DND-41 (cell line): ENCODE data around the gene DCDC1.

Experiments
- ATAC-seq: fragments of 200-7000 bp; cut with Tn5 transposase; 3 replicates; pipeline ENCODE4 v1.9.1; 2021; ENCODE audit warnings: low read depth; ENCODE audit not compliant: insufficient read depth
- DNase-seq: peaks from one replicate; pipeline ENCODE4 v3.0.0-alpha.2; 2020
- H2AFZ ChIP-seq: 2 replicates; pipeline ENCODE4 v1.6.0; 2012; ENCODE audit warnings: low read depth, low read length
- H3K27ac ChIP-seq: 2 replicates; pipeline ENCODE4 v1.5.1; 2012; ENCODE audit warnings: low read length, inconsistent platforms
- H3K27me3 ChIP-seq: fragments of 200-600 bp; sonication (generic); 2 replicates; pipeline ENCODE4 v1.6.0; 2012; ENCODE audit warnings: low read length, mild to moderate bottlenecking, inconsistent platforms; ENCODE audit not compliant: insufficient read depth, poor library complexity
- H3K36me3 ChIP-seq: 2 replicates; pipeline ENCODE4 v1.5.1; 2012; ENCODE audit warnings: low read length, inconsistent platforms; ENCODE audit not compliant: insufficient read depth
- H3K4me1 ChIP-seq: 2 replicates; pipeline ENCODE4 v1.5.1; 2012; ENCODE audit warnings: mild to moderate bottlenecking, low read length; ENCODE audit not compliant: insufficient read depth
- H3K4me2 ChIP-seq: 2 replicates; pipeline ENCODE4 v1.6.0; 2012; ENCODE audit warnings: mild to moderate bottlenecking, moderate library complexity, low read length, inconsistent platforms; ENCODE audit not compliant: insufficient read depth
- H3K4me3 ChIP-seq, 2 experiments: fragments of 200-600 bp in 1 of 2; shearing (Covaris generic) in 1 of 2; 2 replicates each; pipeline ENCODE4 v1.5.1; 2012 to 2016; ENCODE audit warnings: inconsistent platforms in 2 of 2, low read length in 2 of 2, mild to moderate bottlenecking in 2 of 2, low read depth in 1 of 2, moderate library complexity in 1 of 2
- H3K79me2 ChIP-seq: 2 replicates; pipeline ENCODE4 v1.6.0; 2012; ENCODE audit warnings: low read length, inconsistent platforms; ENCODE audit not compliant: insufficient read depth
- H3K9ac ChIP-seq: 2 replicates; pipeline ENCODE4 v1.6.0; 2012; ENCODE audit warnings: low read depth, mild to moderate bottlenecking, inconsistent platforms, low read length, moderate library complexity
- H3K9me3 ChIP-seq: 2 replicates; pipeline ENCODE4 v1.5.1; 2012; ENCODE audit warnings: low read length, moderate library complexity, mild to moderate bottlenecking, inconsistent platforms; ENCODE audit not compliant: insufficient read depth, severe bottlenecking
- H4K20me1 ChIP-seq: 2 replicates; pipeline ENCODE4 v1.6.0; 2012; ENCODE audit warnings: low read length; ENCODE audit not compliant: insufficient read depth
- CTCF ChIP-seq: IDR thresholded peaks from 2 replicates; pipeline ENCODE4 v1.5.1; 2012; ENCODE audit warnings: borderline replicate concordance, low read length, moderate library complexity, mild to moderate bottlenecking; ENCODE audit not compliant: poor library complexity, severe bottlenecking; ENCODE audit errors: extremely low read depth
- EZH2 ChIP-seq: IDR thresholded peaks from 3 replicates; pipeline ENCODE4 v1.6.1; 2012; ENCODE audit warnings: borderline replicate concordance, low read depth, mild to moderate bottlenecking, moderate library complexity, low read length, inconsistent platforms; ENCODE audit not compliant: severe bottlenecking

The DCDC1 gene

GRCh38 chr11:30816959-30817880 is 552.3 kb downstream of the DCDC1 start:
- H3K9me3 ChIP-seq = no peaks in the 10 kb centered on the region
- no peaks in the 10 kb centered on the region for H3K36me3 ChIP-seq
- ATAC-seq (no peak), DNase-seq (no peak)
- no peaks in the 10 kb centered on the region for H4K20me1 ChIP-seq
- H2AFZ ChIP-seq = no peak overlapping the region
- no peaks in the 10 kb centered on the region for H3K4me1 ChIP-seq
- no peak overlapping the region for H3K27ac ChIP-seq
- no peaks in the 10 kb centered on the region for H3K79me2 ChIP-seq
- no peak overlapping the region for H3K4me3 ChIP-seq
- TF ChIP-seq EZH2 (no peak), CTCF (no peak)
- H3K9ac ChIP-seq = no peak overlapping the region
- H3K27me3 ChIP-seq = no peaks in the 10 kb centered on the region
- no peak overlapping the region for H3K4me2 ChIP-seq

- TF ChIP-seq CTCF (no peak), EZH2 (no peak)
- Histone ChIP-seq H3K27ac (no peak overlapping the region), H4K20me1 (no peaks in the 10 kb centered on the region), H3K9me3 (no peaks in the 10 kb centered on the region), H3K4me2 (no peak overlapping the region), H3K4me3 (no peak overlapping the region), H3K27me3 (no peaks in the 10 kb centered on the region), H2AFZ (no peak overlapping the region), H3K9ac (no peak overlapping the region), H3K4me1 (no peaks in the 10 kb centered on the region), H3K79me2 (no peaks in the 10 kb centered on the region), H3K36me3 (no peaks in the 10 kb centered on the region)
- DNase-seq (no peak), ATAC-seq (no peak)
These were observed 553.9 kb downstream of the DCDC1 start for GRCh38 chr11:30815619-30816018.

GRCh38 chr11:30814737-30815136 is 554.8 kb downstream of the DCDC1 start:
- Histone ChIP-seq H3K9me3 (no peaks in the 10 kb centered on the region), H3K79me2 (no peaks in the 10 kb centered on the region), H4K20me1 (no peaks in the 10 kb centered on the region), H2AFZ (no peak overlapping the region), H3K36me3 (no peaks in the 10 kb centered on the region), H3K27me3 (no peaks in the 10 kb centered on the region), H3K9ac (no peak overlapping the region), H3K4me1 (no peaks in the 10 kb centered on the region), H3K27ac (no peak overlapping the region), H3K4me3 (no peak overlapping the region), H3K4me2 (no peak overlapping the region)
- TF ChIP-seq CTCF (no peak), EZH2 (no peak)
- ATAC-seq = no peak
- no peak for DNase-seq
